Measurements from ENCODE around the gene LCN2.
A peak's percentile ranks its signal among the peaks of the same experiment; 100 is the strongest.
"Not testable (repeated sequence)": the region's sequence is repeated elsewhere in the genome, so short reads cannot be mapped to it uniquely, and the experiment has no call there.

Gene LCN2

GRCh38 chr9:128149001-128149701 is at the start of gene LCN2:
LCN2 (plus strand) TSS chr9:128149453; CDS start chr9:128149526, 73 bp downstream.
- DNase-seq = no peak

GRCh38 chr9:128099932-128100491 is 49.2 kb upstream of the LCN2 start:
- DNase-seq = no peak

- DNase-seq = no peak
Measured at GRCh38 chr9:128100581-128100980, 48.7 kb upstream of the LCN2 start.

GRCh38 chr9:128101231-128101661 is 48.0 kb upstream of the LCN2 start:
- no peak for DNase-seq

GRCh38 chr9:128101690-128102089 is 47.6 kb upstream of the LCN2 start:
- DNase-seq = no peak

GRCh38 chr9:128102196-128102595 is 47.1 kb upstream of the LCN2 start:
- DNase-seq = no peak

GRCh38 chr9:128102861-128103588 is 46.2 kb upstream of the LCN2 start:
- no peak for DNase-seq

GRCh38 chr9:128103589-128103962 is 45.7 kb upstream of the LCN2 start:
- peak in 2 of 4 experiments; percentile 17 to 30 for DNase-seq

- no peak for DNase-seq
Measured at GRCh38 chr9:128104171-128104618, 45.1 kb upstream of the LCN2 start.

GRCh38 chr9:128105538-128106175 is 43.6 kb upstream of the LCN2 start:
- no peak for DNase-seq

- no peak for DNase-seq
Measured at GRCh38 chr9:128106181-128106939, 42.9 kb upstream of the LCN2 start.

- no peak for DNase-seq
Measured at GRCh38 chr9:128106940-128107467, 42.2 kb upstream of the LCN2 start.

GRCh38 chr9:128107468-128108268 is 41.6 kb upstream of the LCN2 start:
- DNase-seq = no peak

GRCh38 chr9:128108269-128109049 is 40.8 kb upstream of the LCN2 start:
- DNase-seq = no peak

- DNase-seq = no peak
Measured at GRCh38 chr9:128109050-128109709, 40.1 kb upstream of the LCN2 start.

GRCh38 chr9:128111726-128112125 is 37.5 kb upstream of the LCN2 start:
- not testable (repeated sequence) for DNase-seq

- DNase-seq = no peak
Measured at GRCh38 chr9:128113526-128114325, 35.5 kb upstream of the LCN2 start.

GRCh38 chr9:128114326-128115186 is 34.7 kb upstream of the LCN2 start:
- DNase-seq = no peak
